ENCODE measurements around the gene MRTFB.

DNA sequence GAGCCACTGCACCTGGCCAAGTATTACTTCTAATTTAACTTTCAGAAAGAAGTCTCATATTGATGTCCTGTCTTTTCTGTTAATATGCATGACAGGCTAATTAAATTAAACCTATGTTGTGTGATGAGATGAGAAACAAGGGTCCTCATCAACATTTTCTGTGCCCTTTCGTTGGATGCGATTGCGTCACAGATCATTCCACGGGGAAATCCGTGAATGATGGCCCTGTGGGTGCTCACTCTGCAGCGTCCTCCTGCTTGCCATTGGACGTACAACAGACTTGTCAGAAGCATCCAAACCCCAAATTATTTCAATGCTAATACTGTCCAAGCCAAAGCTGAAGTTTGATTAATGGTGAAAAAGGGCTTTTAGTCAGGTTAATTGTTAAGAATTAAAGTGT lies 197.0 kb downstream of the MRTFB start:
- TF ChIP-seq CTCF (IDR thresholded peaks at IDR 0.05) (no peak), POLR2A (IDR thresholded peaks at IDR 0.05) (no peak)

Measured in lower leg skin (tissue), 3 donors.